GM18526 (cell line): ENCODE data around the gene TAS2R31.

ENCODE experiments used
- POLR2A ChIP-seq: IDR thresholded peaks from 3 replicates; pipeline ENCODE4 v1.6.1; 2011; ENCODE audit not compliant: insufficient read length; ENCODE audit errors: extremely low read depth

TAS2R31 gene

DNA sequence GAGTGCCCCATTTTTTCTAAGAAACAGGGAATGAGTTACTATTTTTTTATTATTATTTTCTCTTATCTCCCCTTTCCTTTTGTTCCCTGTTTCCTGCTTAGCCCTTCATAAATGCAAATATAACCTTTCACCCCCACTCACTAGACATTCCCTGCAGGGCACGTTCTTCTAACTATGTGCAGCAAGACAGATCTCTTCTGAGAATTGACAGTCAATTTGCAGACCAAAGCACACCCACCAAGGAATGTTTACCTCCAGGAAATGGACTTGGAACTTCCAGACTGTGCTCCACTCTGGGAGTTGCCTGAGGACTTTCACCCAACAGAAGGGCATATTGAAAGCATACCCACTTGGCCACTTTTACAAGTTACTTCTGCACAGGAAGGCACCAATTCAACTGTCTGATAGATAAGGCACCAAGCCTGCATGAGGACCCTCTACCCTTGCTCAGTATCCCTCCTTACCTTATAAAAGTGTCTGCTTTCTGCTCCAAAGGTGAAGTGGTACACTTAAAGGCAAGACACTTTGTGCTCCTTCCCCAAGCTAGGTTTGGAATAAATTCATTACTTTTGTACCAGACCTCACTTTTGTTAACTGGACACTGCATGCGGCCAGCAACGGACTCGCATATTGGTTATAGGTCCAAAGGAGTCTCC lies 15.3 kb downstream of the TAS2R31 start:
- TF ChIP-seq POLR2A: no peak

- TF ChIP-seq POLR2A: no peak
Observed at GRCh38 chr12:11014234-11014633, 17.0 kb downstream of the TAS2R31 start.

DNA sequence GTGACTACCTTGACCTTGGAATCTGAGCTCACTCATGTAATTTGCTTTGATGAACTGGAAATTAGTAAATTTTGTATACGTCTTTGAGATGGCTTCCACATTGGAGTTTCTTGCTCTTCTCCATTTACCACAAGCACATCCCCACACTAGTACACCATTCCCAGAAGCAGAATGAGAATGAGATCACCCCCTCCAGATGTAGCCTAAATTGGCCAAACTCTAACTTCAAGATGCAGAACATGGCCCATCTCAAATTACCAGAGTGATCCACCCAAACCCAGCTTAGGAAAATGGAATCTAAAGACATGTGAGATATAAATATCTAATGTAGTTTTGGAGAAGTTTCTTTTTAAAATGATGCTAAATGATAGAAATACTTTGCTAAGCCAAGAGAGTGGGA lies 23.6 kb downstream of the TAS2R31 start:
- no peak for TF ChIP-seq POLR2A

DNA sequence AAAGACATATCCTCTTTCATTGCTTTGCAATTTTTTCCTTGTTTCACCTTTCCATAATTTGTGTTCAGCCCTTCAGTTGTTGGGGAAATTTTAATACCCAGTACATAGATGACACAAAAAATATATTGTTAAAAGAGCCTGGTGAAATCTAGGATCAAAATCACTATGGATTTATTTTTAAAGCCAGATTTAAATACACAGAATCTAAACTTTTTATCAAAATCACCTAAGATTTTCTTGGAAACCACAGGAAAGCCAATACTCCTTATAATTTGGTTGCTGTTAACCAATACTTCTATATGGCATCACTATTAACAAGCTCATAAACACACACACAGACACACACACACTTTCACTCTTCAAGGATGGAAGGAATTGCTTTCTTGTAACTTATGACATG lies 33.0 kb downstream of the TAS2R31 start, which contains the start of gene TAS2R20:
TSS of gene TAS2R20 (minus strand) at position 101 of the 400 bp plus-strand sequence. CDS start 429 bp downstream, outside the sequence.
- no peak for TF ChIP-seq POLR2A

DNA sequence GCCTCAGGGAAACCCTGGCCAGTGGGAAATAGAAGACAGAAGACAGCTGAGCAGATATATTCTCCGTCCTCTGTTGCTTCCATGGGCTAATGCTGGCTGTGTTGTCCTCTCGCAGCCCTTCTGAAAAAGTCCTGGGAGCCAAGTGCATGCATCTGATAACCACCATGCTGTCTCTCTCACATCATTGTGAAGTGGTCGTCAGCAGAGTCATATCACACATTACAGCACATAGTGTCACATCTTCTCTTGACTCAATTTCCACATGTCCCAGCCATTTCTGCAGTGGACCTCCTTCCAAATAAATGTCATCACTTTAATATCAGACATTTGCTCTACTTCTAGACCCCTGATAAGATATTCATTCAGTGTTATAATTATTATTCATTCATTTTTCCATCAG lies 36.9 kb downstream of the TAS2R31 start:
- no peak for TF ChIP-seq POLR2A

DNA sequence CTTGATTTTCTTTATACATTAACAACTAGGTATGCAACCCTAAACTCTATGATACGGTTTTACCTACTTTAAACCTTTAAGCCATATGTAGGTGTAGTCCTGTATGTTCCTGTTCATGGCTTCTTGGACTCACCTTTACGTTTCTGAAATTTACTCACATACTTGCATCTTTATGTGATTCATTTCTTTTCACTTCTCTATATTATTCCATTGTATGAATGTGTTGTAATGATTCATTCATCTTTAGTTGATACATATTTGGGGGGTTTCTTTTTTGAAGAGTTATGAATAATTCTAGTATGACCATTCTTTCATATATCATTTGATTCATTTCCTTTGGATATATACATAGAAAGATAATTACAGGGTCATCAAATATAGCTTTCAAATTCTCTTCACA lies 42.1 kb downstream of the TAS2R31 start:
- no peak for TF ChIP-seq POLR2A

GRCh38 chr12:10986812-10987211 lies 44.4 kb downstream of the TAS2R31 start, which contains the start of gene TAS2R50:
Gene TAS2R50 (minus strand): TSS chr12:10986912. CDS start chr12:10986860, 52 bp downstream.
- no peak for TF ChIP-seq POLR2A

DNA sequence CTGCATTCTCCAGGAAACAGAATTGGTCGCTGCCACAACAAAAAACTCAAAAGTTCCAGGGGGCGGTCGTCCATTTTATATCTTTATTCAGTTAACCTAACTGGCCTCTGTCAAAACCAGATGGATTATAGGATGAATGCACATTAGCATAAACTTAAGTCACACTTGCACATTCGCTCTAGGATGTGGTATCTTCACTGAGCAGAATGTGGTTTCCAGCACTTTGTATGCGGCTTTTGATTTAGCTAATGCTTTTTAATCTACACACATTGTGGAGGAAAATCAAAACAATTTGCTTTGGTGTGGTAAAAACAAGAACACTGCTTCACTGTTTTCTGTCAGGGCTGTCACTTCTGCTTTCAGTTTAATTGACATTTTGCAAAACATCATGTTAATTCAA lies 49.0 kb downstream of the TAS2R31 start:
- no peak for TF ChIP-seq POLR2A
